HepG2 (cell line): Measurements from ENCODE around the gene C20orf96. TPM values are rescaled to one million over a fixed set of nuclear protein-coding genes. Genes with fewer than 3 reads are reported as not detected.
A peak's percentile ranks its signal among the peaks of the same experiment; 100 is the strongest.

Experiments
- ATAC-seq: fragments of 200-7000 bp; cut with Tn5 transposase; 3 replicates; pipeline ENCODE4 v1.9.1; 2020; ENCODE audit warnings: mild to moderate bottlenecking, moderate library complexity
- BruUV-seq: library from RNA; stranded (reverse); fragments of 400-500 nt; replicated peaks from 2 replicates; lab custom pipeline; 2021; lab: Mats Ljungman, UMichigan
- CTCF ChIA-PET: fragments of 300-600 bp; formaldehyde crosslinking; extraction: SDS; loops from one replicate; lab custom pipeline; 2021; ENCODE audit warnings: low total read pairs, inconsistent platforms, low intra/inter-chr PET ratio; lab: Yijun Ruan, JAX
- POLR2A ChIA-PET: fragments of 350-600 bp; sonication (Branson Sonifier 250); formaldehyde crosslinking; loops from one replicate; lab custom pipeline; 2020; ENCODE audit warnings: antibody characterized with exemption, inconsistent platforms; lab: Yijun Ruan, JAX
- DNase-seq: peaks from one replicate; pipeline ENCODE4 v3.0.0-alpha.2; 2015; ENCODE audit warnings: low spot score
- FAIRE-seq: peaks from 3 replicates; lab custom pipeline; 2011; peaks lifted over from hg19 to GRCh38; lab: Jason Lieb, UNC
- H2AFZ ChIP-seq: one replicate; pipeline ENCODE4 v1.6.1; 2011; ENCODE audit warnings: low read length, inconsistent platforms
- H3K27ac ChIP-seq: fragments of 300-600 bp; 3 replicates; pipeline ENCODE4 v1.8.0; 2011; ENCODE audit warnings: mixed run types, mild to moderate bottlenecking, mixed read lengths, low read length, inconsistent platforms; ENCODE audit not compliant: insufficient read depth; ENCODE audit errors: extremely low read length
- H3K27me3 ChIP-seq, 2 experiments: fragments of 200-600 bp in 1 of 2; 2 replicates in 1 of 2; 3 replicates in 1 of 2; pipeline versions ENCODE4 v1.6.0 to v1.8.0; 2011; ENCODE audit warnings: low read length in 2 of 2, mild to moderate bottlenecking in 2 of 2, moderate library complexity in 2 of 2, inconsistent platforms in 1 of 2; ENCODE audit not compliant: insufficient read depth in 2 of 2, control insufficient read depth in 1 of 2
- H3K36me3 ChIP-seq, 2 experiments: fragments of 200-600 bp in 1 of 2; replicated peaks in 1 of 2; 2 replicates in 1 of 2; 3 replicates in 1 of 2; pipeline versions ENCODE4 v1.5.1 to v1.8.0; 2011; ENCODE audit warnings: low read length in 2 of 2, inconsistent platforms in 1 of 2; ENCODE audit not compliant: insufficient read depth in 2 of 2, control insufficient read depth in 1 of 2
- H3K4me1 ChIP-seq: 2 replicates; pipeline ENCODE4 v1.5.1; 2012; ENCODE audit warnings: low read length, inconsistent platforms; ENCODE audit not compliant: insufficient read depth
- H3K4me2 ChIP-seq: 2 replicates; pipeline ENCODE4 v1.6.0; 2011; ENCODE audit warnings: low read depth, low read length, inconsistent platforms
- H3K4me3 ChIP-seq, 3 experiments: fragments of 200-600 bp in 1 of 3; sonication (generic), shearing (Covaris generic) in 1 of 3; replicated peaks in 1 of 3; 2 replicates each; pipeline ENCODE4 v1.5.1; 2011 to 2016; ENCODE audit warnings: low read length in 3 of 3, inconsistent platforms in 2 of 3, low read depth in 2 of 3, mild to moderate bottlenecking in 2 of 3, control low read depth in 1 of 3, mixed read lengths in 1 of 3; ENCODE audit not compliant: insufficient read depth in 1 of 3
- H3K79me2 ChIP-seq: one replicate; pipeline ENCODE4 v1.6.1; 2011; ENCODE audit warnings: low read length, inconsistent platforms; ENCODE audit not compliant: insufficient read depth
- H3K9ac ChIP-seq: 2 replicates; pipeline ENCODE4 v1.6.0; 2011; ENCODE audit warnings: mild to moderate bottlenecking, low read depth, low read length, inconsistent platforms; ENCODE audit not compliant: insufficient read depth
- H3K9me3 ChIP-seq: 2 replicates; pipeline ENCODE4 v1.5.1; 2012; ENCODE audit warnings: mild to moderate bottlenecking, low read length
- H4K20me1 ChIP-seq: 2 replicates; pipeline ENCODE4 v1.6.0; 2011; ENCODE audit warnings: inconsistent platforms, mild to moderate bottlenecking, low read length, moderate library complexity; ENCODE audit not compliant: insufficient read depth
- ADNP ChIP-seq: sonication (generic); formaldehyde crosslinking; IDR thresholded peaks from 2 replicates; pipeline ENCODE4 v1.4.0; 2020; ENCODE audit warnings: missing genetic modification reagents
- ATAD3A ChIP-seq: sonication (generic); formaldehyde crosslinking; IDR thresholded peaks from 2 replicates; pipeline ENCODE4 v1.4.0; 2020; ENCODE audit warnings: missing genetic modification reagents
- CBFB ChIP-seq: sonication (generic); formaldehyde crosslinking; IDR thresholded peaks from 2 replicates; pipeline ENCODE4 v1.4.0; 2020; ENCODE audit warnings: missing genetic modification reagents
- CENPBD1 ChIP-seq: sonication (generic); formaldehyde crosslinking; IDR thresholded peaks from 2 replicates; pipeline ENCODE4 v1.8.0; 2022; ENCODE audit warnings: missing genetic modification reagents, low read depth, mild to moderate bottlenecking, borderline replicate concordance
- CHD2 ChIP-seq: IDR thresholded peaks from 2 replicates; pipeline ENCODE4 v1.6.1; 2011; ENCODE audit warnings: low read depth, low read length, improper control_type of control experiment
- FLYWCH1 ChIP-seq: sonication (generic); formaldehyde crosslinking; IDR thresholded peaks from 2 replicates; pipeline ENCODE4 v1.8.1; 2023; ENCODE audit warnings: mild to moderate bottlenecking, missing genetic modification reagents
- FUBP1 ChIP-seq: sonication (generic); formaldehyde crosslinking; IDR thresholded peaks from 2 replicates; pipeline ENCODE4 v1.5.1; 2020; ENCODE audit warnings: missing genetic modification reagents, mild to moderate bottlenecking, borderline replicate concordance
- MED1 ChIP-seq: sonication (generic); formaldehyde crosslinking; IDR thresholded peaks from 2 replicates; pipeline ENCODE4 v1.4.0; 2020; ENCODE audit warnings: missing genetic modification reagents
- NR2C2 ChIP-seq: sonication (generic); formaldehyde crosslinking; IDR thresholded peaks from 2 replicates; pipeline ENCODE4 v1.4.0; 2020; ENCODE audit warnings: missing genetic modification reagents, mild to moderate bottlenecking, moderate library complexity, borderline replicate concordance
- SAFB2 ChIP-seq: sonication (generic); formaldehyde crosslinking; IDR thresholded peaks from 2 replicates; pipeline ENCODE4 v1.5.1; 2020; ENCODE audit warnings: missing genetic modification reagents, low read depth, mild to moderate bottlenecking, borderline replicate concordance
- SRSF4 ChIP-seq: fragments of 200-400 bp; formaldehyde crosslinking; IDR thresholded peaks from one replicate; pipeline ENCODE4 v1.6.1; 2018; ENCODE audit warnings: mild to moderate bottlenecking, low read depth, low read length, moderate library complexity; ENCODE audit not compliant: poor library complexity, severe bottlenecking
- TAF15 ChIP-seq: fragments of 200-400 bp; formaldehyde crosslinking; IDR thresholded peaks from one replicate; pipeline ENCODE4 v1.6.1; 2018; ENCODE audit warnings: mild to moderate bottlenecking, low read depth, low read length; ENCODE audit not compliant: poor library complexity, severe bottlenecking
- TFDP1 ChIP-seq: IDR thresholded peaks from 2 replicates; pipeline ENCODE4 v1.6.1; 2016; ENCODE audit warnings: missing compliant biosample characterization, missing genetic modification reagents, borderline replicate concordance
- THAP11 ChIP-seq: IDR thresholded peaks from 2 replicates; pipeline ENCODE4 v1.6.1; 2016; ENCODE audit warnings: missing biosample characterization, missing genetic modification reagents
- XRCC5 ChIP-seq: fragments of 200-400 bp; formaldehyde crosslinking; optimal IDR thresholded peaks from 2 replicates; pipeline ENCODE3; 2017; ENCODE audit warnings: mild to moderate bottlenecking, low read length
- ZKSCAN8 ChIP-seq: IDR thresholded peaks from 2 replicates; pipeline ENCODE4 v1.6.1; 2016; ENCODE audit warnings: borderline replicate concordance, missing genetic modification reagents, missing compliant biosample characterization
- ZNF329 ChIP-seq: sonication (generic); formaldehyde crosslinking; IDR thresholded peaks from 2 replicates; pipeline ENCODE4 v1.9.0; 2021; ENCODE audit warnings: low read depth, mild to moderate bottlenecking, missing genetic modification reagents
- ZNF431 ChIP-seq: sonication (generic); formaldehyde crosslinking; IDR thresholded peaks from 2 replicates; pipeline ENCODE4 v1.9.0; 2022; ENCODE audit warnings: missing genetic modification reagents, low read depth, mild to moderate bottlenecking, borderline replicate concordance
- ZNF878 ChIP-seq: sonication (generic); formaldehyde crosslinking; IDR thresholded peaks from 2 replicates; pipeline ENCODE4 v1.8.1; 2023; ENCODE audit warnings: mild to moderate bottlenecking, missing genetic modification reagents, moderate library complexity
- WGBS: methylation state at CpG from one replicate; pipeline ENCODE4 v1.1.6; 2017; ENCODE audit warnings: low lambda C conversion rate; 5-methylcytosine and 5-hydroxymethylcytosine counted together
- in situ Hi-C: cut with HindIII; loops from 2 replicates; pipeline ENCODE4 v1.10.0; 2017; ENCODE audit warnings: low pct_unique_long_range_greater_than_20kb; ENCODE audit not compliant: extremely low pct_ligation_motif_present
- intact Hi-C: fragments of 100-400 bp; cut with micrococcal nuclease; formaldehyde crosslinking; loops from one replicate; pipeline ENCODE4 v1.10.0; 2022; ENCODE audit not compliant: unreplicated experiment
- polyA plus RNA-seq, 8 experiments: library from polyadenylated mRNA; depleted of rRNA in 3 of 8; stranded (reverse) in 7 of 8; unstranded in 1 of 8; fragments of >200 nt; fragmentation: Illumina TruSeq in 4 of 8; extraction: Trizol in 4 of 8; gene quantifications; 2 replicates each; pipeline versions ENCODE4 v1.2.1 to v1.2.3, GENCODE V29; 2011 to 2016; ENCODE audit warnings: low read depth in 4 of 8, missing spikeins in 1 of 8, mixed read lengths in 1 of 8; ENCODE audit not compliant: insufficient read depth in 1 of 8
- total RNA-seq, 5 experiments: library from RNA; depleted of rRNA; stranded (reverse); fragments of >200 nt; fragmentation: Illumina TruSeq; extraction: Trizol; gene quantifications; 2 replicates each; pipeline ENCODE4 v1.2.3, GENCODE V29; 2016; ENCODE audit warnings: low read depth in 1 of 5

Gene C20orf96
- total and polyA plus RNA-seq, 2 of the 13 experiments (the other 11 are each of a cell fraction or from before 2014, with no cell fraction given): 3.8 to 20.6 TPM

DNA sequence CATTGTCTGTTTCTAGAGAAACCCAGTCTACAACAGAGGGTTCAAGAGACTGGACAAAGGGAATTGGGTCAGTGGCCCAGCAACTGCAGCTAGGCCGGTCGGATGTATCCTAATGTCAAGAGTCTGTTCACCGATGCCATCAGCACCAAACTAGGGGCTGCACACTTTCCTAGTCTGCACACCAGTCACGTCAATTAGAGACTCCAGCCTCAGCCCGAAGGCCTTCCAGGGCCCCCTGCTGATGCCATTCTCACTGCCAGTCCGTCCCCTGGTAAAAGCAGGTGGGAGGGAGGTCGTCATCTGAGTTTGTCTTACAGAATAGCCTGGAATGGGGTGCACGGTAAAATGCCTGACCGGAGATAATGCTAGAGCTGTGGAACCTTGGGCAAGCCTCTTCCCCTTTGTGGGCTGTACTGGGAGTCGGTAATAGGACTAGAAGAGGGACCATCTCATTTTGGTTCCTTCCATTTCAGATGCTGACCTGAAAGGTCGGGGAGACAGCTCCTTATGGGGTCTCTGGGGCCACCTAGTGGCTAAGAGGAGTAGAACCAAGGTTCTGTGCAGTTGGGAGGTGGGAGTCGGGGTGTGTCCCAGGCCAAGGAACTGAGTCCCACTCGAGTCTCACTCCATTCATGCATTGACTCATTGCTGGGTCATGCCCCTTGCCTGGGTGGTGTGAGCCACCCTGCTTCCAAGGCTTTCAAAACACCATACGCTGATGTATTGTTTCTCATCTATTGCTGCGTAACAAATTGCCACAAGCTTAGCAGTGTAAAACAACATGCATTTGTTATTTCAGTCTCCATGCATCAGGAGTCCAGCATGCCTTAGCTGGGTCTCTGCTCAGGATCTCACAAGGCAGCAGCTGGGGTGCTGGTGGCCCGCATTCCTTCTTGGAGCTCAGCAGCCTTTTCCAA lies 39.9 kb upstream of the C20orf96 start:
- H3K4me2 ChIP-seq: no peak overlapping the region
- BruUV-seq: no TSS peak
- CTCF ChIA-PET: interaction anchor here (1.6 to 2.2 kb wide), 4 partner anchors 64 to 121 kb away, joined by 6 to 18 read pairs (median 10); no protein-coding TSS in a partner anchor
- H3K27ac ChIP-seq: no peak overlapping the region
- ATAC-seq (peak; percentile 27), FAIRE-seq (peak; percentile 91), DNase-seq (peak; percentile 71)
- no peak overlapping the region for H2AFZ ChIP-seq
- peaks cover 34% of the 10 kb centered on the region for H3K4me1 ChIP-seq
- no peaks in the 10 kb centered on the region; a peak in 1 of 5 replicates for H3K27me3 ChIP-seq
- WGBS: 65% methylated on average over 16 of the region's 16 CpGs
- H3K9ac ChIP-seq: no peak overlapping the region
- no peaks in the 10 kb centered on the region for H3K9me3 ChIP-seq
- peaks cover 29% of the 10 kb centered on the region for H3K79me2 ChIP-seq
- H3K4me3 ChIP-seq: no peak overlapping the region
- in situ Hi-C loops: no loop called here
- POLR2A ChIA-PET: interaction anchor here (0.6 to 8.3 kb wide), 12 partner anchors 9 to 160 kb away, joined by 3 to 90 read pairs (median 4); partner anchors contain the start of genes NRSN2 and TRIB3
- peaks cover 4 to 9% of the 10 kb centered on the region in 2 experiments; a peak in 2 of 5 replicates for H3K36me3 ChIP-seq
- intact Hi-C loops: loop anchor here (1.0 to 2.0 kb wide), 4 partner anchors 16 to 121 kb away; partner anchors contain the start of gene NRSN2
- peaks cover 37% of the 10 kb centered on the region for H4K20me1 ChIP-seq
- TF ChIP-seq ZNF878 (CRISPR knock-in tag): no peak
- TF ChIP-seq NR2C2 (CRISPR knock-in tag): peak; percentile 46
- no peak for TF ChIP-seq ATAD3A (CRISPR knock-in tag)
- TF ChIP-seq ZNF329 (CRISPR knock-in tag): peak; percentile 36; the same call in 1 of the 2 replicates
- TF ChIP-seq TAF15: no peak
- no peak; the same call in 1 of the 2 replicates for TF ChIP-seq SAFB2
- no peak for TF ChIP-seq SRSF4
- peak; percentile 48; the same call in 1 of the 2 replicates for TF ChIP-seq THAP11 (CRISPR knock-in tag)
- TF ChIP-seq MED1 (CRISPR knock-in tag): peak; percentile 56; the same call in 1 of the 2 replicates
- no peak for TF ChIP-seq ADNP (CRISPR knock-in tag)
- no peak for TF ChIP-seq FLYWCH1
- no peak for TF ChIP-seq CBFB (CRISPR knock-in tag)
- no peak for TF ChIP-seq ZNF431
- no peak for TF ChIP-seq ZKSCAN8
- TF ChIP-seq XRCC5: peak; percentile 96
- TF ChIP-seq CENPBD1: no peak
- TF ChIP-seq FUBP1 (CRISPR knock-in tag): no peak
- TF ChIP-seq CHD2: 0 out of 2 replicates have a peak, but pooled peaks have one; percentile 2
- TF ChIP-seq TFDP1 (CRISPR knock-in tag): no peak
